ENCODE measurements around the gene SUMO1.
A peak's percentile ranks its signal among the peaks of the same experiment; 100 is the strongest.

Gene SUMO1

DNA sequence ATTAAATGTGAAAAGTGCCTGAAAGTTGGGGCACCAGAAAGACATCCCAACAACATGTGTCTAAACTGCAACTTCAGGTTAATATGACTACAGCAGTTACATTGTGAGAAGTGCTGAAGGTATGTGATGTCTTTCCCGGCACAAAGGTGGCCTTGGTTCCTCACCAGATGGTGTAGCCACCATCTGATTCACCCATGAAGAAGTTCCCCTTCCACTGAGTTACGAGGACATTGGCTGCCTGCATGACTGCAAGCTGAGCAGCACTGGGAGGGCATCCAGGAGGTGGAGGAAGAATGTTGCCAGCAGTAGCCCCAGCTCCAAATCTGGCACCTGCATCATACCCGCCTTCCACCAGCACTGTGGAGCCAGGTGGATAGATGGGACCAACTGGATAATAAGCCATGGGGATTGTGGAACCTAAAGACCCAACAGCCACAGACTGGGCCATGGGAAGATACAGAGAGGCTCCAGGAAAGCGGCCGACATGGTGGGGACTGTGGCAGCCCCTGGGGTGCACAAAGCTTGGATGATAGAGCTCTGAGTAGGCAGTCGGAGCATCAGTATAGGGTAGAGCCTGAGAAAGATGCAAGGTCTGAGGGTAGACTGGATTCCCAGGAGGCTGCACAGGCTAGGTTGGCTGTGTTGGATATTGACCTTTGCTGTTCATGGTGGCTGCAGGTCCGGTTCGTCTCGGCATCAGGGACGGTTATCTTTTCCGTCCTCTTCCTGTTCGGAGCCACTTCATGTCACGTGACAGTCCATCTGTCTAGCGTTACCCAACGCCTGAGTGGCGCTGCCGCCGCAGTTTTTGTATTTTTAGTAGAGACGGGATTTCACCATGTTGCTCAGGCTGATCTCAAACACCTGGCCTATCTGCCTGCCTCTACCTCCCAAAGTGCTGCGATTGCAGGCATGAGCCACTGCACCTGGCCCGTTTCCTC lies 36.9 kb downstream of the SUMO1 start:
- DNase-seq (ENCODE audit: low read depth, low spot score): no peak

DNA sequence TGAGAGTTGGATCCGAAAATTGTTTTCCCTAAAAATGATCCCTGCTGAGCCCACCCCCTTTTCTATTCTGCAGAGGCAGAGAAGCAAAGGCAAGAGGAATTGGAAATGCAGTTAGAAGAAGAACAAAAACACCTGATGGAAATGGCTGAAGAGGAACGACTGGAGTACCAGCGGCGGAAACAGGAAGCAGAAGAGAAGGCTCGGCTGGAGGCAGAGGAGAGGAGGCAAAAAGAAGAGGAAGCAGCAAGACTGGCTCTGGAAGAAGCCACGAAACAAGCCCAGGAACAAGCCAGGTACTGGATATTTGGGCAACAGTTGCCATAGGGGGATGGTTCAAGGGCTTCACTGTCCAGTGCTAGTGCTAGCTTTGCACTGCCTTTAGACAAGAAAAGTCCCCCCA lies 41.7 kb downstream of the SUMO1 start:
- no peak for DNase-seq (ENCODE audit: low read depth, low spot score)

DNA sequence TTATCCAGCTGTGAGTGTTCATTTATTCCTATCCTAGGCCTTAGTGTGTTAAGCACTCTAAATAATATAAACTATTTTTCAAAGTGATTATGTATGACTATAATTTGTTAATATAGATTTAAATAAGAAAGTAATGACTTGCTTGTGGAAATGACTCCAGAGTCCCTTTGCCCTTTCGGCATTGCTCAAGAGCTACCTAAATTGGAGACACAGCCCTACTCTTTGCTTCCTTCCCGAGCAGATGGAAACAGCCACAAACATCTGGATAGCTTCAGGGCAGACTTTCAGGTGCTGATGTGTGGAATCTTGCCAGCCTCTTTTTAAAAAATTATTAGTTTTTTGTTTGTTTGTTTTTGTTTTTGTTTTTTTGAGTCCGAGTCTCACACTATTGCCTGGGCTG lies 44.0 kb downstream of the SUMO1 start:
- no peak for DNase-seq (ENCODE audit: low read depth, low spot score)

DNA sequence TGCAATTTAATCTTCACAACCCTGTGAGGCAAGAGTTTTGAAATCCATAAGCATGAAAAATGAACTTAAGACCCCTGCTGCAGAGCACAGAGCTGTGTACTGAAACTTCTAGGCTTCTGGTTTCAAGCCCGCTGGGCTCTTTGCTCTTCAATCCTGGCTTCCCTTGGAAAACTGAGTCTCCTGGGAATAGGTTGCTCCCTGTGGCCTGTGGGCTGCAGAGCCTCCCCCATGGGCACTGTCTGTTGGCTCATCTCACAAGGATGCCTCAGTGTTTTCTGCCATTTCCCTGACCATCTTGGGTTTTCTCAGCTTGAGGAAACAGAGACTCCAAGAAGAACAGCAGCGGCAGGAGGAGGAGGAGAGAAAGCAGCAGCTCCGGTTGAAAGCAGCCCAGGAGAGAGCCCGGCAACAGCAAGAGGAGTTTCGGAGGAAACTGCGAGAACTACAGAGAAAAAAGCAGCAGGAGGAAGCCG lies 44.5 kb downstream of the SUMO1 start:
- DNase-seq (ENCODE audit: low read depth, low spot score): no peak

DNA sequence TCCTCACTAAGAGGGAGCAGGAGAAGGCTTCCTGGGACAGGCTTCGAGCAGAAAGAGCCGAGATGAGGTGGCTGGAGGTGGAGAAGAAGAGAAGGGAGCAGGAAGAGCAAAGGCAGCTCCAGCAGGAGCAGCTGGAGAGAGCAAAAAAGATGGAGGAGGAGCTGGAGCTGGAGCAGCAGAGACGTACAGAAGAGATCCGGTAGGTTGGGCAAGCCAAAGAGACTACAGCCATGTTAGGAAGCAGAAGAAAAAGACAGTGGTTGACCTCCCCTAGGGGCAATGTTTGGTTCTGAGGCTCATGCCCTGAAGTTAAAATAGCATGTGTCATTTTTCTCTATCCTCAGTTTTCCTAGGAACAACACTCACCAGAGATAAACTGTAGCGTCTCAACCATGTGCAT lies 45.1 kb downstream of the SUMO1 start:
- no peak for DNase-seq (ENCODE audit: low read depth, low spot score)

DNA sequence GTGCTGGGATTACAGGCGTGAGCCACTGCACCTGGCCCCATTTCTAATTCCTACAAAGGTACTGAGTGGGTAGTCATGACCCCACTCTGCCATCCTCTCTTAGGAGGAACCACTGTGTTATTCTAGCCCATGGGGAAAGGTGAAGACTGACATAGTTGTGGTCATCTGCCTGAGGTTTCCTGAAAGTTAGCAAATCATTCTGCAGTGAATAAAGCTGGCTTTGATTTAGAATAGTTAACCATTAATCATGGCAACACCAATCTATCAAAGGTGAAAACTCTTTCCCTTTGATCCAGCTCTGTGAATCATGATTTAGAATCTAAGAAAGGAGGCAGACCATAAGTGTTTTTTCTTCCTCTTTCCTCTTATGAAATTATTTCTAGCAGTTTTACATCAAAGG lies 50.8 kb downstream of the SUMO1 start:
- DNase-seq (ENCODE audit: low read depth, low spot score): no peak

DNA sequence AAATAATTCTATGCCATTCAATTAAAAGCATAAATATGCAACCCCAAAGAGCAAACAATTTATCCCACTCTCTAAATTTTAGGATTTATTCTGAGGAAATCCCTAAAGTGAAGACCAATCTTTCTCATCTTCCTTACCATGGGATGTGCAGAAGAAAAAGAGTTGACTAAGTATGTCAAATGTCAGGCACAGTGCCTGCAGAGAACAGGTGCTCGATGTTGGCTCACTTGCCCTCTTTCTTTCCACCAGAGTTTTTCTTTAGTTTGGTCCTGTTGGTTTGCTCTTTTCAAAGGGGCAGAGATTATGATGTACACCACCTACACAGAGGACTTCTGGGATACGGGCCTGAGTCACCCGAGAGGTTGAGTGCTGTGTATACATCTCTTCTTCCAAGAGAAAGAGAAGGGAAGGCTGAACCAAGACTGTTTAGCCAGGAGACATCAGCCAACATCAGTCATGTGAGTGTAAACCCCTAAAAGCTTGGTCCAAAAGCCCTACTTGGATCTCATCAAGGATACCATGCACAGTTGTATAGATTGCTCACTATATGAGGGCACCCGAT lies 51.7 kb downstream of the SUMO1 start:
- DNase-seq (ENCODE audit: low read depth, low spot score): no peak

DNA sequence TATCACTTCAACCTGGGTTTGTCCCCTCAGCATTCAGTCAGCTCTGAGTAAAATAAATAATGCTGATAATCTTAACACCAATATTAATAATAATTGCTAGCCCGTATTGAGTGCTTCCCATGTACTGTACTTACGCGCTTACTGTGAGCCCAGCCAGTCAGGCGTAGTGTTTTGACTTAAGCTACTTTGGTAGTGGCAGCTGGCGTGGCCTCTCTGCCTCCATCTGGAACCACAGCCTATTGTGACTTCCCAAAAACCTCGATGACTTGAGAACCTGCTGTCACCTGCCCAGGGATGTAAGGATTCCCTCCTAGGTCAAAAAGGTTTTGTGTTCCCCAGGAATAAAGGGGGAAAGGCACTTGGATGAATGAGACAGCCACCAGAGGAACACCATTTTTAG lies 53.2 kb downstream of the SUMO1 start:
- DNase-seq (ENCODE audit: low read depth, low spot score): no peak

DNA sequence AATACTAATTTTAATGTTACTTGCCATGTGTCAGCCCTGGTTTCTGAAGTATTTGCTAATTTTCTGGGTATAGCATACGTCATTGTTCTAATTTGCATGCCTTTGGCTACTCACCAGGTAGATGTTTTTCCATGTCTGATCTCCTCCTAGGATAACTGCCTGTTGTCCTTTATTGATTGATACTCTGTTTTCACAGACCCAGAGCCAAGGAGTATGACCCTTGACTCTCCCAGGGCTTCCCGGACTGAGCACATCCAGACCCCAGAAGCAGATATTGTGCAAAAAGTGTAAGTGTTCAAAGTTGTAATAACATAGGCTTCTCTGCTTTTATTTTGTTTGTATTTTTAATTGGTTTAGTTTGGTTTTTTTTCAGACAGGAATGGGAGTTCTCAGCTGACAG lies 53.8 kb downstream of the SUMO1 start:
- DNase-seq (ENCODE audit: low read depth, low spot score): no peak

DNA sequence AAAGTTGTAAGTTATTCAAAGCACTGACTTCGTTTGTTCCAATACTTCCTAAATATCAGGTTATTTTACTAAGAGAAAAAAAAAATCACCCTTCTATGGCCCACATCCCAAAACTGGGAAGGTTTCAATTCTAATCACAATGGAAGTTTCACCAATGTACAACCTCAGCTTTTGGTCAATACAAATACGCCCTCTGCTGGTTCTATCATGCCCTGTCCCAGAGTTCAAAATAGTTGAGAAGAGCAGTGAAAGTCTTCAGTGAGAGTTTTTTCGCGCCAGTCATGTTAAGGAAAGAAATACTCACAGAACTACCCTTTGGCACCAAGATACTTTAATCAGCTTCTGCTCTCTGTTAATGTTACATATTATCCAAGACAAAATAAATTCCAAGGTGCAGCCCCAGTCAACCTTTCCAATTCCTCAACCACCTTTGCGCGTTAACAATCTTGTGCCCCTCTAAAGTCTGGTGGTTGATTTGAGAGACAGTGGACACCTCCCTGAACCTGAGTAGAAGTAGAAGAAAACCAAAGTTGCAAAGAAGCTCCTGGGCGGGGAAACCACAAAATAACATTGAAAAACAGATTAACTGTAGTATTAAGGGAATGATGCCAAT lies 59.9 kb downstream of the SUMO1 start:
- DNase-seq (ENCODE audit: low read depth, low spot score): peak; percentile 64

DNA sequence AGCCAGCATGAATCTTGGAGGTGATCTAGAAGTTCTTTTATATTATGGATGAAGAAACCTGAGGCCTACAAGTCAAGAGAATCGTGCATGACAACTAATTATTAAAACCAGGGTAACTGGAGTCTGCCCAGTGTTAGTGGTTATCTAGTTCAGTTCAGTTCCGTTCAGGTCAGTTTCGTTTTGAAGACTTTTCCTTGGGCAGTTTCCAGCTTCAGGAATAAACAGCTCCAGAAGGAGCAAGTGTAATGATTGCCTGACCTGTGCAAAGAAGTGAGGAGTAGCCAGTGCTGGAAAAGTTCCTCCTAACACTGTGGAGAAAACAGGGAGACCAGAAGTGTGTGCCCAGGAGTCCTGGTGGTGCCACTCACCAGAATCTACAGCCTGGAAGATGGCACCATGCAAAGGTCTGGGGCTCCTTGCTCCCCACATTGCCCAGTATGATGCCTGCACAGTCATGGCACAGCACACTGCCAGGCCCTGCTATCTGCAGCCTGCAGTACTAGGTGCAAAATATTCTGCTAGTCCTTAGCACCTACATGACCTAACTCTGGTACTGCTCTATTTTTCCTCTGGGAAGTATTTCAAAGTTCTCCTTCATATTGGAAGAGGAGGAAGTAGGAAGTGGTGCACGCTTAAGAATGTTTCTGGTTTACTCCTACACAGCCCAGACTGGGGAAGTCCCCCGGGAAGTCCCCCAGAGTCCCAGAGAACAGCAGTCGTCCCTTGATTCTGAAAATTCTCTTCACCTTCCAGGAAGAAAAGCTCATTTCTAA lies 65.8 kb downstream of the SUMO1 start:
- no peak for DNase-seq (ENCODE audit: low read depth, low spot score)

DNA sequence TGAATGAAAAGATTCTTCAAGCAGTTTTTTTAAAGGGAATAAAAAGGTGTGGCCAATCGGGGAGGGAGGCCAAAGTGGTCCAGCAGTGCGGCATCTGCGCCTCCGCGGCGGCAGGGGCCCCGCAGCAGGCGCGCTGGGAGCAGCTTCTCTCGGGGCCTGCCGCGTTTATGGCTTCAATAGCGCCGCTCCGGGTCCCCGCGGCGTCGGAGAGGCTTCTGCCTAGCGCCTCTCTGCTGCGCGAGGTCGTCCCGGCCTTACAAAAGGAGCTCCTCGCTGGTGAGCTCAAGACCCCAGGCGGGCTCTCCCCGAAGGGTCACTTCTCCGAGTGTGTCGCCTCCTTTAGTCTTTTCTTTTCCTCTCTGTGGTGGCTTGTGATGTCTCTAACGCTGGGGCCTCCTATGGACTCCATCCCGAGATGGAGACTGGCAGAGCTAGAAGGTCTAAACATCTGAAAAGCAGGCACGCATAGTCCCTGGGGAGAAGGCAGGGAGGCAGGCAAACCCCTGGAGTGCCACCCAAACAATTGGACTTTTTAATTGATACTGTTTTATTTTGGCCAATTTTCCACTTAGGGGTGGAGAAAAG lies 67.1 kb downstream of the SUMO1 start:
- peak; percentile 76 for DNase-seq (ENCODE audit: low read depth, low spot score)

DNA sequence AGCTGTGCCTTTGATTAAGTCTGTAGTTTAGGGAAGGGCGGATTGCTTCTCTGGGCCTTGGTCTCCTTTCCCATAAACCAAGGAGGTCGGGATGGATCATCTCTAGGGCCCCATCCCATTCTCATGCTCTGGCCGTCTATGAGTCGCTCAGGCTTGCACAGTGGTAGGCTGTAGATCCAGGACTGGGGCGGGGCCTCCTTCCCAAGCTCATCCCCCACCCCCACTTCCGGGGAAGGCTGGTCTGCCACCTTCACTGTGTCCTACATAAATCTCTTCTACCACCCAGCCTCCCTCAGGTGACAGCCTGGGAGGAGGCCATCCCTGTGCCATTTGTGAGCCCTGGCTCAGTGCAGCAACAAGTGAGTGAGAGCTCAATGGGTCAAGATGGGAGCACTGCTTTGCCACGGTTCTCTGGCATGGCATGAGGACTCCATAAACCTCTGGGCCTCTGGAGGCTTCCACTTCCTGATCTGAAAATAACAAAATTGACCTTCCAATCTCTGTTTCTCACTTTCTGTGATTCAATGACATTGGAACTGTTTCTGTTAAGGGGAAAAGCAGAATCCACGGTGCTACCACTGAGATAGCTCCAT lies 68.5 kb downstream of the SUMO1 start:
- no peak for DNase-seq (ENCODE audit: low read depth, low spot score)

DNA sequence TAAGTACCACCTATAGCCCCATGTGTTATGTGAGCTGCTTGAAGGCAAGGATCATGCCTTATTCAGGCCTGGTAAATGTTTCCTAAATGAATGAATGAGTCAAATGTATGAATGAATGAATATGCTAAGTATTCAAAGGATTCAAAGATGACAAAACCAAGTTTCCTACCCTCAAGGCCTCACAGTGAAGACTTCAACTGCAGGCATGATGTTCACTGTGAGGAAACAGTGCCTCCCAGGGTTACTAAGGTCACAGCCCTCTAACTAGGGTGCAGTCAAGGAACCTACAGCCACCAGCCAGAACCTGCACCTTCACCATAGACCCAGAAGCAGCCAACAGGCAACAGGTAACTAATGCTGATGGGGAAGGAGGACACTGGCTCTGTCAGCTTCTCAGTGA lies 69.3 kb downstream of the SUMO1 start:
- no peak for DNase-seq (ENCODE audit: low read depth, low spot score)

DNA sequence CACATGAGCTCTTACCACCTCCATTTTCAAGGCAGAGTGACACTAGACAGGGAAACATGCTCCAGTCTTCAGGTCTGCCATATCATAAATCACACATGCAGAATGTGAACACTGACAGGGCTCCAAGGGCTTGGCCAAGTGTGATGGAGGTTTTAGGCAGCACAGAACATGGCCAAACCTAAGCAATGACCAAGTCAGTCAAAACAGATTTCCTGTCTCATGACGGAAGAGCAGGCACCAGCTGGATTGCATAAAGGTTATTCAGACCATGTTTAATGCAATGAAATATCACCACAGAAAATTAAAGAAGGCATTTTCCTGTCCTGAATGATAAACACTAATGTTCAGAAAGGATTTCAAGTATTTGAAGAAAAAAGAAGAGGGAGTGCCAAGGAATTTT lies 72.5 kb downstream of the SUMO1 start:
- no peak for DNase-seq (ENCODE audit: low read depth, low spot score)

DNA sequence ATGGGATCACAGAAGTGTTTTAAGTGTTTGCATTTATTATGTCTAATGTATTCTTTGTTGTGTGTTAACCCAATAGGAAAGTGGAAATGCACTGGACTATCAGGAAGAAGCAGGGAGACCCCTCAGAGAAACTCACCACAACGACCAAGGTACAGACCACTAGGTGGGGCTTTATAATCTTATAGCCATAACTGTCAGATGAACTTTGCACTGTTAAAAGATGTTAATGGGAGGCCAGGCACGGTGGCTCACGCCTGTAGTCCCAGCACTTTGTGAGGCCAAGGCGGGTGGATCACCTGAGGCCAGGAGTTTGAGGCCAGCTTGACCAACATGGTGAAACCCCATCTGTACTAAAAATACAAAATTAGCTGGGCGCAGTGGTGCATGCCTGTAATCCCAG lies 73.2 kb downstream of the SUMO1 start:
- DNase-seq (ENCODE audit: low read depth, low spot score): no peak

DNA sequence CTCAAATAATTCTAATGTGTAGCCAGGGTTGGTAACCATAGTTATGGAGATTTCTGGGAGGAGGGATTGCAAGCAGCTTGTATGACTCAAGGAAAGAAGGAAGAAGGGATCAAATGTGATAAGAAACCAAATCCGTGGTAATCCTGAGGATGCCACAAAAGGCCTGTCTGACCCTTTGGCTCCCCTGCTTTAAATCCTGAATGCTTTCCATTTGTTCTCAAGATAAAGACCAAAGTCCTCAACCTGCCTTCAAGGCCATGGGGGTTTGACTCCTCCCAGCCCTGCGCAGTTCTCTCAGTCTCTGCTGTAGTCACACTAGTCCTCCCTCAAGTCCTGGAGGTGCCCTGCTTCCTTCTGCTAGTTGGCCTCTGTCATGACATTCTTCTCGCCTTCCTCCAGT lies 74.0 kb downstream of the SUMO1 start:
- peak; percentile 50 for DNase-seq (ENCODE audit: low read depth, low spot score)

DNA sequence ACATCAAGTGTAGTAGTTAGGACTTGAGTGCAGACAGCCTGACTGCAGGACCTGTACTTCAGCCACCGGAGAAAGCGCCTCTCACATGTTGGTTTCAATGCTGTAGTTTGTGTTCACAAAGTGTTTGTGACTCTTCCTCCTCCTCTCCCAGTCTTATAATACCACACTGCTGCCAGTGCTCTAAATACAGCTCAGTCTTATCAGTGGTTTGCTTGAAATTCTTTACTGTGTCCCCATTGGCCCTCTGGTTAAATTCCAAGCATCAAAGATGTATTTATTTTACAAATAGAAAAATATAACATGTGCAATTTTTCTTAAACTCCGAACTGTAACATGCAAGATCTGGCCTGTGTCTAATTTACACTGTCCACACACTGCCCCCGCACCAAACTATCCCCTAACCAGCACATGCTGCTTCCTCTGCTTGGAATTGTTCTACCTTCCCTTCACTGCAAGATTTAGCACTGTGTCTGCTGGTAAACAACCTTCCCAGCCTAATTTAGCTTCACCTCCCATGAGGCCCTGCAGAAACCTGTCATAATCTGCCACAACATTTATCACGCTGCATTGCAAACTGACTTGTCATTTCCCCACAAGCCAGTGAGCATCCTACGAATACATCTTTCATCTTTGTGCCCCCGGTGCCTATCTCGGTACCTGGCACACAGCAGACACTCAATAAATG lies 77.1 kb downstream of the SUMO1 start:
- DNase-seq (ENCODE audit: low read depth, low spot score): no peak

DNA sequence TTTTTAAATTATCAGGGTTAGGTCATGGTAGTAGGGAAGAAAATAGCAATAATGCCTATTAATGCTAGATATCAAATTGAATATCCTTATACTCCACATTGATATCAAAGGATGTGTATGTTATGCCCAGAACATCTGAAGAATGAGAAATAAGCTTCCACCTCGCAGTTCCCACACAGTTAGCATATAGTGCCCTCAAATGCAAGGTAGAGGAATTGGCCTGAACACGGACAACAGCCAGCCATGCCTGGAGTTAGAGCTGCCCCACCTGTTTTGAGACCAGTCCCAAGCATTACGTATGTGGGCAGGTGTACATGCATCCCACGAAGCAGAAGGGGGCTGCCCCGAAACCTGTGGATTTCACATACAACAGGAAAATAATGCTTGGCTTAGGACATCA lies 79.6 kb downstream of the SUMO1 start:
- no peak for DNase-seq (ENCODE audit: low read depth, low spot score)

DNA sequence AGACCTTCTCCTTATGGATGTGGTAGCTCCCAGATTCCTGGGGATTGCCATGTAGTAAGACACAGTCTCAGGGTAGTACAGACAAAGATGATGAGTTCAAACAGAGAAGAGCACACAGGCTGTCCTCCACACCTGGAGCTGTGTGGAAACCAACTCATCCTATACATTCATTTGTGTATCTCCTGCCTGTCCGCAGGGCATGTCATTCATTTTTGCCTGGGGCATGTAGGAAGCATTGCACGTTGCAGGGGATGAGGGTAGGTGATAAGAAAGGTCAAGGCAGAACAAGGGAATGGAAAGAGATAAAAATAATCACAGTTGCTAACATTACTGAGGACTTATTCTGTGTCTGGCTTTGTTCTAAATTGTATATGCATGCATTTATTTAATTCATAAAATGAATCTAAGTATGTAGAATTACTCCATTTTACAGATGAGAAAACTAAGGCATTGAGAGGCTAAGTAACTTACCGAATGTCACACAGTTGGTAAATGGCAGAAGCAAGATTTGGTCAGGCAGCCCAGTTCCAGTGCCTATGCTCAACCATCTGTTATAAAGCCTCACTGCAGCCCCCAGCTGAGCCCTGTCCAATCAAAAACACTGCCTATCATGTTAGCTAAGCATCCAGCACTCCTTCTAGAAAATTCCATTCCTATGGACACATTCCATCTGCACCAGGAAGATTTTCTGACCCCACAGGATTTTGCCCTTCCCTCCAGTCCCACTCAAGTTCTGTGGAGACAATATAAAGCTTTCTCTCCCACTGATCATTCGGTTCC lies 81.0 kb downstream of the SUMO1 start:
- DNase-seq (ENCODE audit: low read depth, low spot score): no peak

Data from ELF-1 (cell line).